ENCODE measurements around the gene RBL1. TPM values are rescaled to one million over a fixed set of nuclear protein-coding genes. Genes with fewer than 3 reads are reported as not detected.
"Not testable (repeated sequence)": the region's sequence is repeated elsewhere in the genome, so short reads cannot be mapped to it uniquely, and the experiment has no call there.

RBL1 gene
- polyA plus RNA-seq, 1 donor from 2014 or later, result 5.1 TPM

DNA sequence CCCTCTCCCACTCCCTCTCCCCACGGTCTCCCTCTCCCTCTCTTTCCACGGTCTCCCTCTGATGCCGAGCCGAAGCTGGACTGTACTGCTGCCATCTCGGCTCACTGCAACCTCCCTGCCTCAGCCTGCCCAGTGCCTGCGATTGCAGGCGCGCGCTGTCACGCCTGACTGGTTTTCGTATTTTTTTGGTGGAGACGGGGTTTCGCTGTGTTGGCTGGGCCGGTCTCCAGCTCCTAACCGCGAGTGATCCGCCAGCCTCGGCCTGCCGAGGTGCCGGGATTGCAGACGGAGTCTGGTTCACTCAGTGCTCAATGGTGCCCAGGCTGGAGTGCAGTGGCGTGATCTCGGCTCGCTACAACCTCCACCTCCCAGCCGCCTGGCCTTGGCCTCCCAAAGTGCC lies 83.9 kb downstream of the RBL1 start:
- H3K27ac ChIP-seq (ENCODE audit: low read length); H3K36me3 ChIP-seq (ENCODE audit: insufficient read depth, low read length): not testable (repeated sequence)

DNA sequence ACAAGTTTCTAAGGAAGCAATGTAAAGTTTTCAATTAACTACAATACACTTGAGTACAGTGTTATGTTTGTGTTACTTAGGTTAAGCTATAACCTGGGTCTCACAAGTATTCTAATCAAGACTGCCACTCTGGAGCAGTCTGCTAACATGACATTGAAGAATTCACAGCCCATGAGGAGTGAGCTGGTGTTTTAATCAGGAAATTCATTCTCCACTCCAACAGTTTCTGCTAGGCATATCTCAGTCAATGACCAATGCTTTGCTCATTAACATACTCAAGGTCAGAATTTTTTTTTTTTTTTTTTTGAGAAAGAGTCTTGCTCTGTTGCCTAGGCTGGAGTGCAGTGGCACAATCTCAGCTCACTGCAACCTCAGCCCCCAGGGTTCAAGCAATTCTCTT lies 84.7 kb downstream of the RBL1 start:
- Histone ChIP-seq H3F3A (ENCODE audit: insufficient read depth, low read length, poor library complexity, severe bottlenecking) (no peaks in the 10 kb centered on the region), H3K36me3 (ENCODE audit: insufficient read depth, low read length) (no peaks in the 10 kb centered on the region), H3K27me3 (ENCODE audit: insufficient read depth, low read depth, low read length) (no peaks in the 10 kb centered on the region), H3K27ac (ENCODE audit: low read length) (no peak overlapping the region), H3K9ac (ENCODE audit: low read length) (no peak overlapping the region), H3K4me2 (ENCODE audit: low read length) (no peak overlapping the region), H3K4me3 (ENCODE audit: low read length) (no peak overlapping the region), H3K9me2 (ENCODE audit: insufficient read depth, low read length) (no peaks in the 10 kb centered on the region), H3K79me2 (replicated peaks; ENCODE audit: insufficient read depth, low read length) (no peaks in the 10 kb centered on the region), H4K20me1 (ENCODE audit: insufficient read depth) (no peaks in the 10 kb centered on the region), H3K9me3 (ENCODE audit: low read length) (no peaks in the 10 kb centered on the region), H2AFZ (ENCODE audit: low read depth, low read length) (no peak overlapping the region)
- TF ChIP-seq, protein P1, sequence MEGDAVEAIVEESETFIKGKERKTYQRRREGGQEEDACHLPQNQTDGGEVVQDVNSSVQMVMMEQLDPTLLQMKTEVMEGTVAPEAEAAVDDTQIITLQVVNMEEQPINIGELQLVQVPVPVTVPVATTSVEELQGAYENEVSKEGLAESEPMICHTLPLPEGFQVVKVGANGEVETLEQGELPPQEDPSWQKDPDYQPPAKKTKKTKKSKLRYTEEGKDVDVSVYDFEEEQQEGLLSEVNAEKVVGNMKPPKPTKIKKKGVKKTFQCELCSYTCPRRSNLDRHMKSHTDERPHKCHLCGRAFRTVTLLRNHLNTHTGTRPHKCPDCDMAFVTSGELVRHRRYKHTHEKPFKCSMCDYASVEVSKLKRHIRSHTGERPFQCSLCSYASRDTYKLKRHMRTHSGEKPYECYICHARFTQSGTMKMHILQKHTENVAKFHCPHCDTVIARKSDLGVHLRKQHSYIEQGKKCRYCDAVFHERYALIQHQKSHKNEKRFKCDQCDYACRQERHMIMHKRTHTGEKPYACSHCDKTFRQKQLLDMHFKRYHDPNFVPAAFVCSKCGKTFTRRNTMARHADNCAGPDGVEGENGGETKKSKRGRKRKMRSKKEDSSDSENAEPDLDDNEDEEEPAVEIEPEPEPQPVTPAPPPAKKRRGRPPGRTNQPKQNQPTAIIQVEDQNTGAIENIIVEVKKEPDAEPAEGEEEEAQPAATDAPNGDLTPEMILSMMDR (IDR thresholded peaks at IDR 0.05; ENCODE audit: poor library complexity, severe bottlenecking), result no peak
- TF ChIP-seq EP300 (conservative IDR thresholded peaks at IDR 0.05; ENCODE audit: poor library complexity, severe bottlenecking) (no peak), TAF1 (IDR thresholded peaks at IDR 0.05; ENCODE audit: low read depth) (no peak), RAD21 (conservative IDR thresholded peaks at IDR 0.05) (no peak), POLR2AphosphoS5 (IDR thresholded peaks at IDR 0.05) (no peak), MXI1 (conservative IDR thresholded peaks at IDR 0.05; ENCODE audit: poor library complexity, severe bottlenecking) (no peak), SMC3 (conservative IDR thresholded peaks at IDR 0.05; ENCODE audit: poor library complexity) (no peak), EZH2 (IDR thresholded peaks at IDR 0.05; ENCODE audit: borderline replicate concordance, insufficient read depth, low read length, poor library complexity, severe bottlenecking) (no peak)
- TF ChIP-seq, protein P2, sequence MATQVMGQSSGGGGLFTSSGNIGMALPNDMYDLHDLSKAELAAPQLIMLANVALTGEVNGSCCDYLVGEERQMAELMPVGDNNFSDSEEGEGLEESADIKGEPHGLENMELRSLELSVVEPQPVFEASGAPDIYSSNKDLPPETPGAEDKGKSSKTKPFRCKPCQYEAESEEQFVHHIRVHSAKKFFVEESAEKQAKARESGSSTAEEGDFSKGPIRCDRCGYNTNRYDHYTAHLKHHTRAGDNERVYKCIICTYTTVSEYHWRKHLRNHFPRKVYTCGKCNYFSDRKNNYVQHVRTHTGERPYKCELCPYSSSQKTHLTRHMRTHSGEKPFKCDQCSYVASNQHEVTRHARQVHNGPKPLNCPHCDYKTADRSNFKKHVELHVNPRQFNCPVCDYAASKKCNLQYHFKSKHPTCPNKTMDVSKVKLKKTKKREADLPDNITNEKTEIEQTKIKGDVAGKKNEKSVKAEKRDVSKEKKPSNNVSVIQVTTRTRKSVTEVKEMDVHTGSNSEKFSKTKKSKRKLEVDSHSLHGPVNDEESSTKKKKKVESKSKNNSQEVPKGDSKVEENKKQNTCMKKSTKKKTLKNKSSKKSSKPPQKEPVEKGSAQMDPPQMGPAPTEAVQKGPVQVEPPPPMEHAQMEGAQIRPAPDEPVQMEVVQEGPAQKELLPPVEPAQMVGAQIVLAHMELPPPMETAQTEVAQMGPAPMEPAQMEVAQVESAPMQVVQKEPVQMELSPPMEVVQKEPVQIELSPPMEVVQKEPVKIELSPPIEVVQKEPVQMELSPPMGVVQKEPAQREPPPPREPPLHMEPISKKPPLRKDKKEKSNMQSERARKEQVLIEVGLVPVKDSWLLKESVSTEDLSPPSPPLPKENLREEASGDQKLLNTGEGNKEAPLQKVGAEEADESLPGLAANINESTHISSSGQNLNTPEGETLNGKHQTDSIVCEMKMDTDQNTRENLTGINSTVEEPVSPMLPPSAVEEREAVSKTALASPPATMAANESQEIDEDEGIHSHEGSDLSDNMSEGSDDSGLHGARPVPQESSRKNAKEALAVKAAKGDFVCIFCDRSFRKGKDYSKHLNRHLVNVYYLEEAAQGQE (IDR thresholded peaks at IDR 0.05; ENCODE audit: borderline replicate concordance), result no peak

More for the DNA sequence above, 83.9 kb downstream of the RBL1 start:
- not testable (repeated sequence) for H4K20me1 ChIP-seq (ENCODE audit: insufficient read depth); H3K9me3 ChIP-seq (ENCODE audit: low read length); H3K4me2 ChIP-seq (ENCODE audit: low read length); H3K9me2 ChIP-seq (ENCODE audit: insufficient read depth, low read length); H3K4me3 ChIP-seq (ENCODE audit: low read length); H3K9ac ChIP-seq (ENCODE audit: low read length); H2AFZ ChIP-seq (ENCODE audit: low read depth, low read length); H3K27me3 ChIP-seq (ENCODE audit: insufficient read depth, low read depth, low read length); H3F3A ChIP-seq (ENCODE audit: insufficient read depth, low read length, poor library complexity, severe bottlenecking); H3K79me2 ChIP-seq (replicated peaks; ENCODE audit: insufficient read depth, low read length)

Data from neural cell (in vitro differentiated cells).